Hepatic stellate cell (primary cell): ENCODE measurements around the gene N4BP2.
A peak's percentile ranks its signal among the peaks of the same experiment; 100 is the strongest.
"Not testable (repeated sequence)": the region's sequence is repeated elsewhere in the genome, so short reads cannot be mapped to it uniquely, and the experiment has no call there.

ENCODE experiments used
- DNase-seq: peaks from one replicate; pipeline ENCODE4 v3.0.0; 2011; ENCODE audit warnings: low spot score

The N4BP2 gene

GRCh38 chr4:40087799-40088366, 31.2 kb downstream of the N4BP2 start:
- DNase-seq, result no peak

GRCh38 chr4:40093400-40093799, 36.8 kb downstream of the N4BP2 start:
- not testable (repeated sequence) for DNase-seq

GRCh38 chr4:40099010-40099409, 42.4 kb downstream of the N4BP2 start:
- no peak for DNase-seq

GRCh38 chr4:40107150-40107549, 50.5 kb downstream of the N4BP2 start:
- not testable (repeated sequence) for DNase-seq

GRCh38 chr4:40112027-40112792, 55.6 kb downstream of the N4BP2 start:
- DNase-seq, result no peak

GRCh38 chr4:40114206-40114605, 57.6 kb downstream of the N4BP2 start:
- DNase-seq, result no peak

- no peak for DNase-seq
Measured at GRCh38 chr4:40118861-40119260, 62.2 kb downstream of the N4BP2 start.

GRCh38 chr4:40119344-40119743, 62.7 kb downstream of the N4BP2 start:
- no peak for DNase-seq

GRCh38 chr4:40121515-40121914, 64.9 kb downstream of the N4BP2 start:
- DNase-seq, result peak; percentile 27

GRCh38 chr4:40122941-40123340, 66.3 kb downstream of the N4BP2 start:
- DNase-seq, result no peak

- no peak for DNase-seq
Measured at GRCh38 chr4:40124690-40125089, 68.0 kb downstream of the N4BP2 start.

GRCh38 chr4:40130401-40131036, 73.9 kb downstream of the N4BP2 start:
- no peak for DNase-seq

GRCh38 chr4:40132816-40133215, 76.2 kb downstream of the N4BP2 start:
- DNase-seq, result no peak

- DNase-seq, result no peak
Measured at GRCh38 chr4:40134206-40134917, 77.7 kb downstream of the N4BP2 start.

- DNase-seq, result not testable (repeated sequence)
Measured at GRCh38 chr4:40136202-40136601, 79.6 kb downstream of the N4BP2 start.

- DNase-seq, result no peak
Measured at GRCh38 chr4:40140196-40140595, 83.5 kb downstream of the N4BP2 start.

GRCh38 chr4:40140597-40140996, 83.9 kb downstream of the N4BP2 start:
- not testable (repeated sequence) for DNase-seq

GRCh38 chr4:40143926-40144508, 87.4 kb downstream of the N4BP2 start:
- DNase-seq, result no peak

- DNase-seq, result no peak
Measured at GRCh38 chr4:40144716-40145115, 88.1 kb downstream of the N4BP2 start.

GRCh38 chr4:40147490-40147889, 90.8 kb downstream of the N4BP2 start:
- DNase-seq, result not testable (repeated sequence)

- peak; percentile 26 for DNase-seq
Measured at GRCh38 chr4:40149960-40150385, 93.3 kb downstream of the N4BP2 start.

GRCh38 chr4:40150932-40151331, 94.3 kb downstream of the N4BP2 start:
- DNase-seq, result no peak
